GM19239 (cell line): ENCODE measurements around the gene TBC1D2B.

Experiments
- DNase-seq: peaks from one replicate; pipeline ENCODE4 v3.0.0; 2011; ENCODE audit warnings: low spot score; ENCODE audit not compliant: insufficient read length
- FAIRE-seq: peaks from 2 replicates; lab custom pipeline; 2011; peaks lifted over from hg19 to GRCh38; lab: Jason Lieb, UNC

Gene TBC1D2B

DNA sequence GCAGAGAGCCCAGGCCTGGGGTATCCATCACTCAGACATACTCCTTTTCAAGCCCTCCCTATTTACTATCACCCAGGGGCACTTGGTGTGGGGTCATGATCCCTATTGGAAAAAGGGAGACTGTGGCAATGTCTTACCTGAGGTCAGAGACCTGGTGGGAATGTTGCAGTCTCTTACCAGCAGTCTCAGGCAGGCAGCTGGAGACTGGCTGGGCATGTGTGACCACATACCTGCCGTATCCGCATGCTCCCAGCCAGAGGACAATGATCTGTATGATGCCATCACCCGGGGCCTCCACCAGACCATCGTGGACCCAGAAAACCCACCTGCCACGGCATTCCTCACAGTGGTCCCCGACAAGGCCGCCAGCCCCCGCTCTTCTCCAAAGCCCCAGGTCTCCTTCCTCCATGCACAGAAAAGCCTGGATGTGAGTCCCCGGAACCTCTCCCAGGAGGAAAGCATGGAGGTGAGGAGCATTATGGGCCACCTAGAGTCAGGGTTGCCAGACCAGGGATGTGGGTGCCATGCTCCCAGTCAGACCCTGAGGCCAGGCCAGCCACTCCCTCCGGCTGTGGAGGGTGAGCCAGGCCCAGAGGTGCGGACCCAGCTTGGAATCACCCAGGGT lies 20.7 kb upstream of the TBC1D2B start:
- DNase-seq (no peak), FAIRE-seq (no peak)

DNA sequence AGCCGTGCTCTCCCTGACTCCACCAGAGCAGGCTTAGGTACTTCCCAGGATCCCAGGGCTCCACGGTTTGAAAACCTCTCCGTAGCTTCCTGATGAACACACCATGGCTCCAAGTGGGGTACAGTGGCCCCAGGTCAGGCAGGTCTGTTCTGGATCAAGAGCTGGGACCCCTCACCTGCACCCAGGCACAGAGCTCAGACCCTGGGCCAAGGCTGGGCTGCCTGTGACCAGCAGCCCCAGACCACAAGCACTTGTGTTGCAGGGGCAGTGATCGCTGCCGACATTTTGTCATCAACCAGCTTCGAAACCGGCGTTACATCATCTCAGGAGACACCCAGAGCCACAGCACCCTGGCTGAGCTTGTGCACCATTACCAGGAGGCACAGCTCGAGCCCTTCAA lies 20.2 kb upstream of the TBC1D2B start:
- no peak for FAIRE-seq

DNA sequence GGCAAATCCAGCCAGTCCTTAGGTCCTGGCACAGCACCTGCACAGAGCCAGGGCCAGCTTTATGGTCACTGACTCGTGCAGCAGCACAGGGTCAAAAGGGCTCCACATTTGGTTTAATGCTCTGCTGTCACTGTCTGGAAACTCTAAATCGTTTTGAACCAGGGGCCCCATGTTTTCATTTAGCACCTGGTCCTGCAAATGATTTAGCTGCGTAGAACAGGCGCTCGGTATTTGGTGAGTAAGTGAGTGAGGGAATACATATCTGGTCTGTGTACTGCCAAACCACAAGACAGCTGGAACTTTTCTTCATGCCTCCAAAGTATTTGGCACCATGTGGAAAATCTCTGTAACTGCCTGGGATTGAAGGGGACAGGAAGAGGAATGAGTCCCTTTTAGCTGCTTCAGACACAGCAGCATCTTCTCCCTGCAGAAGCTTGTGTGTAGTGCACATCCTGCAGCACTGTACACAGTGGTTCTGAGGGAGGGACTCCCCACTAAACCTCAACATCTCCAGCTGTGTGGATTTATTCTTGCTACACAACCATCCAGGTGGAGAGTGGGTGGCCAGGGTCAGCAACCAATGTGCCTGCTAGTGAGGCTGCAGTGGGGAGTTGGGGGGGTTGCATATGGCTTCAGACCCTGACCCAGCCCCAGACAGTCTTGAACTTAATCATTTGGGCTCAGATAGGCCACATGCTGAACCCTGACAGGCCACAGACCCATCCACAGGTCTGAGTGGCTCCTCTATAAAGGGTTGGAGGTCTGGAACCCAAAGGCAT lies 15.9 kb upstream of the TBC1D2B start:
- DNase-seq, result no peak
- FAIRE-seq, result no peak

More for the DNA sequence above, 20.2 kb upstream of the TBC1D2B start:
- no peak for DNase-seq

DNA sequence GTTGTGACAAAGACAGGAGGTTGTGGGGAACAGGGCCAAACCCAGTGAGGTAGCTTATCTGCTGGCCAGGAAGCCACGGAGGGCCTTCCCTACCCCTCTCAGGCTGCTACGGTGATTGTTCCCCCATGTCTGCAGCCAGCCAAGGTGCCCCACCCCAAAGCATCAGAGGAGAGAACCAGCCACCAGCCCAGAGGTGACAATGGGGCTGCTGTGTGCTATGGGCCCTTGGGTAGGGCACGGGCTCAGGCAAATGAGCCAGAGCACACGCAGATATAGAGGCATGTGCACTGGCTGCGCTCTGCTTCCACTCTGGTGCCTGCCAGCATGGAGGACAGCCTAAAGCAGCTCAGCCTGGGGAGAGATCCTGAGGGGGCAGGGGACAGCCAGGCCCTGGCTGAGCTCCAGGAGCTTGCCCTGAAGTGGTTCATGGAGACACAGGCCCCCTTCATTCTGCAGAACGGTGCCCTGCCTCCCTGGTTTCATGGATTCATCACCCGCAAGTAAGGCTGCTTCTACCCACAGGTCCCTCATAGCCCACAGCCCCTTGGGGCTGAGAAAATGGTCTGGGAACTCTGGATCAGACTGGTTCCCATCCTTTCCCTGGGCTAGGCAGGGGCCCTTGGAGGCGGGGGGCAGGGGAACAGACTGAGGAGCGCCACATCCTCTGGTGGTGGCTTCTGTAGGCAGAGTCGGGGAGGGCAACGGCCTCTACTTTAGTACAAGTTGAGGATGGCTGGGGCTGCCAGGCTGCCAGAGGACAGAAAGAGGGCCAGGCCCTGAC lies 14.9 kb upstream of the TBC1D2B start, which contains the start of gene SH2D7:
SH2D7 (plus strand) TSS at position 301 of the 781 bp plus-strand sequence; CDS start at position 325, 24 bp downstream.
- FAIRE-seq (no peak), DNase-seq (no peak)

DNA sequence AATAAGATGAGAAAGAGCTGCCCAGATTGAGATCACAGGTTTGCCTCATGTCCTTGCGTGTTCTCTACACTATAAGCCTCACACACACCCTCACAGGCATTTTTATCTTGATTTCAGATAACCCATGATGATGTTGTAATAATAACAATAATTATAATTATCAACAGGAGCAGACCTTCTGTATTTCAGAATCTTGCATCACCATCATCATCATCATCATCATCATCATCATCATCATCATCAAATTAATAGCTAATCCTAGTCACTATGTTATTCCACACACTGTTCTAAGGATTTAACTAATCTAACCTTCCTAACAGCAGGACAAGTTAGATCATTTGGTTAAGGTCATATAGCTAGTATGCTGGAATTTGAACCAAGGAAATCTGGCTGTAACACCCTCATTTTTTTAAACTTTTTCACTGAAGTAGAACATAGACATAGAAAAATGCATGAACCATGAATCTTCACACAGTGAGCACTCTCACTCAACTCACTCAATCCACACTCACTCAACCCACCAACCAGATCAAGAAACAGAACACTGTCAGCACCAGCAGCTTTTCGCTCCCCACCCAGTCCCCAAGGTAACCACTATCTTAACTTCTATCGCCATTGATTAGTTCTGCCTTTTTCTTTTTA lies 13.0 kb upstream of the TBC1D2B start:
- DNase-seq (no peak), FAIRE-seq (no peak)

DNA sequence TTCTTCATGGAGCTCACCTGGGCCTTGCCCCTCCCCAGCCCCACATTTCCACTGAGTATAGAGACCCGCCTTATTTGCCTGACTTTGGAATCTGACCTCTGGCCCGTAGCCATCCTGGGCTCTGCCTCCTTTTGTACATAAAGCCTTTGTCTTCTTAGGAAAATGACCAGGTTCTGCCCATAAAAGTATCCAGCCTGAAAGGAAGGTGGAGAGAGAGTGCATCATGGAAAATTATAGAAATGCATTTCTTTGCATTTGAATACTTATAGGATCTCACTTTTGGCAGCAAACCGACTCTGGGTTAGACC lies 11.2 kb upstream of the TBC1D2B start:
- FAIRE-seq, result peak; percentile 72
- no peak for DNase-seq

DNA sequence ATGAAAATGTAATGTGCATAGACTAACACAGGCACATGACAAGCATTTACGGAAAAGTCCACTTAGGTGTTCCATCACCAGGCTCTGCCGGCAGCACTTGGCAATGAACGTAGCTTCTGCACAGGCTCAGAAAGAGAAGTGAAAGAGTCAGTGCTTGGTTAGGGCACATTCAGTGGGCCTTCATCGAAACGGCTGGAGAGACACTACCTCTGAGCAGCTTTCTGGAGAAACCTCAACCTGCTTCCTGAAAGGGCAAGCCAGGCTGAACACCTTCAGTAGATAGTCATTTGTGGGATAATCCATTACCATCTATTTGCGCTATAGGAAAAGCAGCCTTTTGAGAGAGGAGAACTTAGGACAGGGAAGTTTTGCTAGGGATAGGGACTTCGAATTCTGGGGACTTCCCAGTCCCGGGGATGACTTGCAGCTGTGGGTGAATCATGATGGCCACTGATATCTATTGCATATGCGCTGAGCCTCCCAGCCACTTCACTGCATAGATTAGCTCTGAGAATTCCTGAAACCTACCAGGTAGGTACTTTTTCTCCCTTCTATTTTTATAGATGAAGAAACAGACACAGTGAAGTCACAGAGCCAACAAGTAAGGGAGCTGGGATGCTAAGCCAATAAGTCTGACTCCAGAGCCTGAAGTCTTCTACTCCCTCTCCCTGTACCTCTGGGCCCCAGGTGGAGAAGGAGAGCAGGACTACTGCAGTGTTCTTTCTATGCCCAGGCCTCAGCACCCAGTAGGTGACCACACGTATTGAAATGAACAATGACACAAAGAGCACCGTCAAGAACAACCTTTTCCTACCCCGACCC lies 10.7 kb upstream of the TBC1D2B start:
- FAIRE-seq (peak; percentile 91), DNase-seq (peak; percentile 37)

DNA sequence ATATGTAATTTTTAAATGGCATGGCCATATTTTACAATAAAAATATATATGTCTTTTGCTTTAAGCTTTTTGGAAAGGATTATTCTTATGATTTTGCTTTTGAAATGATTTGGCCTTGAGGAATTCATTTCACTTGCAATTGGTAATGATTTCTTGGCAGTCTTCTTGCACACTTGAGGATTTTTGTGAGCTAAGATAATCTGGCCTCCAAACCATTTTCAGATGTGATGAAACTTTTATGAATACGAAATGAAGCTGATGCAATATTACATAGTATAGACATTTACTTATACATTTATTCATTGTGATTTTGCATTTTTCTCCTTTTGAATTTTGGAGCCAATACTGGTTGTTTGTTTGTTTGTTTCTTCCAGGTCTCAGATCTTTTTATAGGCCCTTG lies 8.4 kb upstream of the TBC1D2B start:
- FAIRE-seq (no peak), DNase-seq (no peak)

DNA sequence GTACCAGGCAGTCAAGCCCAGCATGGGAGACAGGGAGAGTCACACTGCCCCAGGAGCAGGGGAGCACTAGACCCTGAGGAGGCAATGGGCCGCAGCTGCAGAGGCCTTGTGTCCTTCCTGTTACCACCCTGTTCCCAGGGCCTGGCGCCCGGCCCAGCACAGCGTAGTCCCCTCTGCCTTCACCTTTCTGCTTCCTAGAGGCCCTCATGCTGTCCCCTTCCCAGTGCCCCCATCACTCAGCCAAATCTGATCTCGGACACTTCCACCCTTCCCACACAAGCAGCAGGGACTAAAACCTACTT lies 6.9 kb upstream of the TBC1D2B start:
- no peak for DNase-seq
- no peak for FAIRE-seq

DNA sequence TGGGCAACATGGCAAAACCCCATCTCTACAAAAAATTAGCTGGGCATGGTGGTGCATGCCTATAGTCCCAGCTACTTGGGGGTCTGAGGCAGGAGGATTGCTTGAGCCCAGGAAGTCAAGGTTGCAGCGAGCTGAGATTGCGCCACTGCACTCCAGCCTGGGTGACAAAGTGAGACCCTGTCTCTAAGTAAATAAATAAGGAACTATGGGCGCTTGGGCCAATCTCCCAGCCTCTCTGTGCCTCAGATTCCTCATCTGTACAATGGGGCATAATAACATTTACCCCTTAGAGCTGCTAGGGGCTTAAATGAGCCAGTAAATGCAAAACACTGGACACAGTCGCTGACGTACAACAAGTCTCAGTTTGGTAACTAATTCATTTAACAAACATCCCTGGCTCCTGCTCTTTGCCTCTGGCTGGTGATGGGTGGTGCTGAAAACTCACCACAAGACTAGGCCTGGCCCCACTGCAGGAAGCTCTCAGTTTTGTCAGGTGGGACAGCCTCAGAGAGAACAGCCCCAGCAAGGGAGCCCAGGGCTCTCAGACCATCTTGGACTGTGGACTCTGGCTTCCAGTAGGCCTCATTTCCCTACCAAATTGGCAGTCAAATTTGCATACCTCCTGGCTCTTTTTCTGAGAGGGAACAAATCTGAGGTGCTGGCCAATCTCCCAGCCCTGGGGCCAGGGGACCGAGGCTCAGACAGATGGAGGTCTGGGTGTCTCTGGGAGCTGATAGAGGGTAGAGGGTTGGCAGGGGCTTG lies 6.4 kb upstream of the TBC1D2B start:
- FAIRE-seq (peak; percentile 72), DNase-seq (peak; percentile 41)

DNA sequence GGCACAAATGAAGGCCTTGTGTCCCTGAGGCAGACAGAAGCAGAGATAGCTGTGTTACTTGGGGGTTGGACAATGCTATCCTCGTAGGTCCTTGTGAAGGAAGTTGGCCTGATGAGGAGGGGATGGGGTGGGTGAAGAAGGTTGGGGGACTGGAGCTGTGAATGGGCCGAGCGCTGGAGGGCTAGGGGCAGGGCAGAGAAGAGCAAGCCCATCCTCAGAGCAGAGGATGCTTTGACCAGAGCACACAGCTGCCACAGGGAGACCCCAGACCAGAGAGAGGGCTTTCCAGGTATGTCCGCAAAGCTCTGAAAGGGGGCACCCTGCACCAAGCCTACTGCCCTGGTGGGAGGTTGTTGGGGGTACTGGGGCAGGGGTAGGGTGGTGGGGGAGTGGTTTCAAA lies 5.7 kb upstream of the TBC1D2B start:
- DNase-seq (no peak), FAIRE-seq (no peak)

DNA sequence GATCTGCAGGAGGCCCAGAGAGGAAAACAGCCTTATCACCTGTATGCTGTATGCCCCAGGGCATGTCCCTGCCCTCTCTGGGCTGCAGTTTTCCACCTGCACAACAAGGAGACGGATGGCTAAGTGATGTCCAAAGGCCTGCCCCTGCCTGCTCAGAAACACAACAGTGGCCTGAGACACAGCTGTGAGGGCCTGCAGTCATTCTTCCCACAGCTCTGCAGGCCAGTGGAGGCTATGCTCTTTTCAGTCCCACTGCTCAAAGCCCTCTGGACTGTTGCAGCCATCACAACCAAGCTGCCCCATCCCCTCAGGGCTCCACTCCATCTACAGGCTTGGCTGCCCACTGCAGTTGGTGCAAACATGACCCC lies 5.2 kb upstream of the TBC1D2B start:
- FAIRE-seq, result no peak
- no peak for DNase-seq

DNA sequence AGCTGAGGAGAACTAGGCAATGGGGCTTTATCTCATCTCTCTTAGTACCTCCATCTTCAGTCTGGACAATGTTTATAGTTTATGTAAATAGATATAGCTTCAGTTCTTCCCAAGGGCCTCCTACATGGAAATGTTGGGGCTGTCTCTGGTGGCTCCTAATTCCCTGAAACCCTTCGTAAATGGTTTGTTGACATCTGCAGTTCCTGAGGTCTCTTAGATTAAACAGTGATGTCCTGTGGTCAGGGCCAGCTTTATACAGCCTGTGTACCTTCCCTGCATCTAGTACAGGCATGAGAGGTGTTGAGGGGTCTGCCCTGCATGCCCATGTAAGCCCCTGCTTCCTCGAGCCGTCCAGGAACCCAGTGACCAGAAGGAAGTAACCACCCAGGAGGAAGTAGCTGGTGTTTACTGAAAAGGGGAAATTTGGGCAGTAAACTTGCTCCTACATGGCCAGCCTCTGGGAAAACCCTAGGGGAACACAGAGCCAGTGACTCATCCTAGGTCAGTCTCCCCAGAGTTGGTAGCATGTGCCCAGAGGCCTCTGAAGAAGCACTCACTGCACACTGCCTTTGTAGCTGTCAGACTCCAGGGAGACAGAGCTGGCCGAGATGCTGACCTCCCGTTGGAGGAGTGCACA lies 4.7 kb upstream of the TBC1D2B start:
- FAIRE-seq, result no peak
- DNase-seq, result no peak

DNA sequence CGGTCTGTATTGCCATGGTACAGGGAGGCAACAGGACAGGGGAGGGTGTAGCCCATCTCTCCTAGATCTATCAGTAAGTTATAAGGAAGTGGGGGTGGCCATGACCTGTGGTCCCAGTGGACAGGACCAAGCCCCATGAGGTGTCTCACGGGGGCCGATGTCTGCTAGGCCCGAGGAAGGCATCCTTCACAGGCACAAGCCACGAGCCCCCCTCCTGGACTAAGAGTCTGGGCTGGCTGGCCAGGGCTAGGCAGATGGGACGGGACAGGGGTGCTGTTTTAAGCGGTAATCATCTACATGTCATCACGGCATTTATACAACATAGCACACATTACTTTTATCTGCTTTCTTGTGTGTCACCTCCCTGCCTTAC lies 2.6 kb upstream of the TBC1D2B start:
- no peak for FAIRE-seq
- DNase-seq, result no peak

DNA sequence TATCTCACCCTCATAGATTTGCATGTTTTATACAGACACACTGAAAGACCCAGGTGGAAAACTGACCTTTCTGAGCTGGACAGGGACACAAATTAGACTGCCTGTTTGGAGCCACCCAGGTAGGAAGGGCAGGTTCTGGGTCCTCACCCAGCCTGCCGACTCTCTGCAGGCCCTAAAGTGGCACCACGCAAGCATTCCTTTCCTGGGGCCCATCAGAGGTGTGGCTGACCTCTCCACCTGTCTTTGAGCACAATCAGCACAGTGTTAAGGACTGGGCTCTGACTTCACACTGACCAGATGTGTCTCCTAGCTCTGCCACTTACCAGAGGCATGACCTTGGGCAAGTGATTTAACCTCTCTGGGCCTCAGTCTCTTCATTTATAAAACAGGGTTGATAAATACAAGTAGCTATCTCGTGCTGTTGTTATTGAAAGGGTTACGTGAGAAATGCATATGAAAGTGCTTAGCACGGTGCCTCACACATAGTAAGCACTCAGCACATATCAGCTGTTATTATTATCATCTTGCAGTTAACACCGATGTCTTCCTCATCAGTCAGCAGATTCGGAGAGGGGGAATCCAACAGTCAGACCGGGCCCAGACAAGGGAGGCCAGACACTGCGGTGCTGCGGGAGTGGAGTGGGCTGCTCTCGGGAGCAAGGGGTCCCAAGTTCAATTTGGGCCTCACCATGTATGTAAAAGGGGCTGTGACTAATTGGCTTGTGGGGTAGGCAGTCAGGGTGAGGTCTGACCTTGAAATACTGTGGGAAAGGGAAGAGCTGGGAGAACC lies 2.0 kb upstream of the TBC1D2B start:
- no peak for FAIRE-seq

DNA sequence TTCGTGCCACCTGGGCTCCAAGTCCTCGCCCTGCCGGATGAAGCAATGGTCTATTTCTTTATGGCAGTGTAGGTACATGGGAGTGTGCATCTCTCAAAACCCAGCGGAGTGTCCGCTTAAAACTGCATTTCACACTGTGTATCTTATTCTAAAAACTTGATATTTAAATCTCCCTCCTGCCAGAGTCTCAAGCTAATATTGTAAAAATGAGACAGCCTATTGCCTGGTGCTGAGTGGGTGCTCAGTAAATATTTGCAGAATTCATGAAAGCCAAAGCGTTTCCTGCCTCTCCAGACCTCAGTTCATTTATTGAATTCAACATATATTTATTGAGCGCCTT lies 330 bp upstream of the TBC1D2B start:
- FAIRE-seq (peak; percentile 8), DNase-seq (no peak)

More for the DNA sequence above, 2.0 kb upstream of the TBC1D2B start:
- no peak for DNase-seq

DNA sequence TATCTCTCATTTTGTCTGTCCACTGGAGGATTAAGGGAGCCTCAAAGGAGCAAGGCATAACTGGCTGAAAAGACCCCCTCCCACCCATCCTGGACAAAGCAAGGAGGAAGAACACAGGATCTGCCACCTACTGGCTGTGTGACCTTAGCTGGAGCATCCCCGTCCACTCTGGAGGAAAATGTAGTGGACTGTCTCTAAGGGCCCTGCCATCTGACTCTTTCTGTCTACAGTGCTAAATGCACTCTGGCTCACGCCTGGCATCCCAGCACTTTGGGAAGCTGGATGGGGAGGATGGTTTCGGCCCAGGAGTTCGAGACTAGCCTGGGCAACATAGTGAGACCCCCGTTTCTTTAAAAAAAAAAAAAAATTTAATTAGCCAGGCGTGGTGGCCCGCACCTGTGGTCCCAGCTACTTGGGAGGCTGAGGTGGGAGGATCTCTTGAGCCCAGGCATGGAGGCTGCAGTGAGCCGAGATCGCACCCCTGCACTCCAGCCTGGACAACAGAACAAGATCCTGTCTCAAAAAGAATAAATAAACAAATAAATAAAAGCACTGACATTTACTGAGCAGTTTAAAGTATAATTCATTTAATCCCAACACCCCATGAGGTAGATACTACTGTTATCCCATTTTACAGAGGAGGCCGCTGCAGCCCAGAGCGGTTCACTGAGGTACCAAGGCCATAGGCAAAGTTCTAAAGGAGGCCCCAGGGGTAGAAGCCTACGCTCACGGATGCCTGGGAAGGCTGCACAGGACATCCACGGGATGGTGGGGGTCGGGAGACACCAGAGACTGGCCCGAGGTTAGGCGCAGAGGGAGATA lies 1.1 kb downstream of the TBC1D2B start:
- no peak for DNase-seq

More for the DNA sequence above, 1.1 kb downstream of the TBC1D2B start:
- FAIRE-seq, result no peak
